GM18511 (cell line): Measurements from ENCODE around the gene POLR2J2.
"Not testable (repeated sequence)": the region's sequence is repeated elsewhere in the genome, so short reads cannot be mapped to it uniquely, and the experiment has no call there.

Source experiments
- ATAC-seq: cut with Tn5 transposase; IDR thresholded peaks from one replicate; pipeline ENCODE4 v1.9.1; 2021; ENCODE audit warnings: mild to moderate bottlenecking, moderate library complexity; ENCODE audit not compliant: unreplicated experiment

The POLR2J2 gene

GRCh38 chr7:102671166-102671955 is at the start of gene POLR2J2:
TSS of gene POLR2J2 (minus strand) at chr7:102671663. CDS start at chr7:102671601, 62 bp downstream.
- ATAC-seq: peak; percentile 81

- not testable (repeated sequence) for ATAC-seq
Measured at GRCh38 chr7:102718491-102718890, 47.0 kb upstream of the POLR2J2 start.

DNA sequence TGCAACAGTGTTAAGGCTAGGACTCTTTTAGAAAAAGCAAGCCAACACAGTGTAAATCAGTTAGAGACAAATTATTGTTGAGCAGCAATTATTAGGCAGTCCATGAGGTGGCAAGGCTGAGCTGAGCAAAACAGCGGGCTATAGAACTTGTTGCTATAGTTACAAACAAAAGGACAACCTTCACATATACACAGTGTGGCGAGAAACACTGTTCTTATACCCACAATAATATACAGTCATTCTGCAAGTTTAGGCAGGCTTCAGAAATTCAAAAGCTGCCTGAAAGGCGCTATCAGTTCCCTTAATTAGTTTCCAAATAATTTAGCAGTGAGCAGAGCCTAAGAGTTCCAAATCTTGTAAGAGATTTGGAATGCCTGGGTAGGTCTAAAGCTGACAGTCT is 44.3 kb upstream of the POLR2J2 start:
- peak; percentile 45 for ATAC-seq

DNA sequence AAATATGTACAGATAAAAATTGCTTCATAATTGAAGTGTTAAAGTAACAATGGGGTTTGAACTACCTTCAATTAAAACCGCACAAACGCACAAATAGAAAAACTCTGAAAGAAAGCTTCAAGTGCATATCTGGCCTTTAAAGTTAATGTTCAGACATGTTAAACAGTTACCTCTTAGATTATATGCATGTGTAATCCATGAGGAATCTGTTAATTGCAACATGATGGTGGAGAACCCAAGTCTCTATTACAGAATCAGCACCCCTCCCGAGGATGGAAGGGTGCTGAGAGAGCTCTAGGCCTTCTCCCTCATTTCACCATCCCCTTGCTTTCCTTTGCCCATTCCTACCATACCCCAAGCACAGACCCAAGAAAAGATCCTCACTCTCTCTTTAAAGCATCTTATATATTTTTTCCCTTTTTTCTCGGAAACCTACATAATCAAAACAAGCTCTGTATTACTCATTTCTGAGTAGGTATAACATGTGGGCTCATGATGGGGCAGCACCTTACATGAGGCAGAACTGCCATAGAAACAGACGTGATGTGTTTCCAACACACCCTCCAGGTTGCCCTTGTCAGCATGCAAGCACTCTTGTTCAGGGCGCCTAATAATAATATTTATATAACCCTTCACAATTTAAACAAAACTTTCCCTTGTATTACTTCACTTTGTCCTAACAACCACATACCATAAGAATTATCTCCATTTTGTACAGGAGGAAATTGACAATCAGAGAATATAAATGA is 43.5 kb upstream of the POLR2J2 start:
- ATAC-seq: not testable (repeated sequence)

DNA sequence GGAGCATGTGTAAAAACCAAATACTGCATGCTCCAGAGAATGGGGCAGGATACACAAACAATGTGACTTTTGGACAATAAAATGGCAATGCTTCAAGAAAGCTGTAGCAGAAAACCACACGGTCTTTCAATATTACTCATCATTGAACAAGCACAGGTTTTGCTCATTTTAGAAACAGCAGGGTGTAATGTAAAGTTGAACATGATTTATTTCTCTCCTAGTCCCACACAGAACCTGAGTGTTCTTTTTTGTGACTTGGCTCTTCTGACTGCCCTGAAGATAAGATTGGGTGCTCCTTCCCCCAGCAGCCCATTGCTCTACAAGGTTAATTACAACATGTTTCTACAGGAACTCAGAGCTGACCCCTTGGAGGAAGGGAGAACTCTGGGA is 42.2 kb upstream of the POLR2J2 start:
- peak; percentile 82 for ATAC-seq

GRCh38 chr7:102713011-102713690 is 41.7 kb upstream of the POLR2J2 start:
- peak; percentile 83 for ATAC-seq

DNA sequence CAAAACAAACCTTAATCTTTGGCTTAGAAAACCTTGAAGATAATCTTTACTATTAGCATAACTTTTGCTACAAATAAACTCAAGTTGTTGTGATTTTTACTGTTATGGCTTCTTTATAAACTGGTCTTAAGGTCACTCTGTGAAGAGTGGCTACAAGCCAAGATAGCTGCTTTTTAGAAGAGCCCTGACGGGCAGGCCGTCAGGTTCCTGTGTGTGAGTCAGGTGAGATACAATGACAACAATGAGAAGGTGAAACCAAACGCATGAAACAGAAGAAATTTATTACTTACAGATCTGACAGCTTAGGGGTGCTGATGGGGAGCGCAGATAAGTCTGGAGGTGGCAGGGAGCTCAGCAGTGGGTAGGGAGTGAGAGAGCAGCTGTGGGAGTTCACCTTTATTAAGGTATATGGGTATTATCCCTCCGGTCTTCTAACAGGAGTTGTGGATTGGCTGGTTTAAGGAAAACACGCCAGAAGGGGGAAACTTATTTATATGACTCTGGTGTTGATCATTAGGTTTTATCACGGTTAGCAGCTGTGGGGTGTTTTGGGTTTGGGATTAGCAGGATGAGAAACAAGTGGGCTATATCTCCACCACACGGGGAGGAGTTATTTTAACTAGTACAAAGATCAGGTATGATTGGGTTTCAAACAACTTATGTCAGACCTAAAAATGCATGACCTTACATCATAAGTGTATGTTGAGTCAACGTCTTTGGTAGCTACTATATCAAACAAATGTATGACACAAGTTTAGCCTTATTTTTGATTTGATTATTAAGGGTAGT is 27.7 kb upstream of the POLR2J2 start:
- ATAC-seq: not testable (repeated sequence)

DNA sequence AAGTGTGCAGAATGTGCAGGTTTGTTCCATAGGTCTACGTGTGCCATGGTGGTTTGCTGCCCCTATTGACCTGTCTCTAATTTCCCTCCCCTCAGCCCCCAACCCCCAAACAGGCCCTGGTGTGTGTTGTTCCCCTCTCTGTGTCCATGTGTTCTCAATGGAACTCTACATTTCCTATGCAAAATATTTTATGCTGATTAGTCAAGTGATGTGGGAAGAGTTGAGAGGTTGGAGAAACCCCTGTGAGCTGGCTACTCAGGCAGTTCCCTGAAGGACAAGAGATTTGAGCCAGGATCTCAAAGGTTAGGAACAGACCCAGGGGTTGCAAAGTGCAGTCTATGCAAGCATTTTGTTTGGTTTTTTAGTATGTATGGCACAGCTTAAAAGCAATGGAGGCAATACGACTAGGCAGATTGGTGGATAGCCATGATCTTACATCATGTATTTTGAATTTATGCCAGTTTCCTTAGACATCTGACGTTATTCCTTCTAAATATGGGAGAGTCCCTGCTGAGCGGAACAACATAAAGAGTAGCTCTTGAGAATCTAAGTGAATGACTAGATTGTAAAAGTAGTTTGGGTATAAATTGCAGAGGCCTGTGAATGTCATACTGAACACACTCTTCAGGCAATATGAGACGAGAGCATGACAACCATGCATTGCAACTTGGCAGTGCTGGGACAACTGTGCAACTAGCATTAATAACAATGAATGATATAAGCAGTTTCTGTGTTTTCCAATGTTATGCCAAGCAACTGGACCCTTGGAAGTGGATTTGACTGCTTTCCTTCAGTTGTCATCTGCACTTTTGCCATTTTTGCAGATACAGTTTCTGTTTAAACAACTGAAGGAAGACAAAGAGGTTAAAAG is 26.4 kb upstream of the POLR2J2 start:
- not testable (repeated sequence) for ATAC-seq

- ATAC-seq: not testable (repeated sequence)
Measured at GRCh38 chr7:102696009-102696408, 24.5 kb upstream of the POLR2J2 start.

DNA sequence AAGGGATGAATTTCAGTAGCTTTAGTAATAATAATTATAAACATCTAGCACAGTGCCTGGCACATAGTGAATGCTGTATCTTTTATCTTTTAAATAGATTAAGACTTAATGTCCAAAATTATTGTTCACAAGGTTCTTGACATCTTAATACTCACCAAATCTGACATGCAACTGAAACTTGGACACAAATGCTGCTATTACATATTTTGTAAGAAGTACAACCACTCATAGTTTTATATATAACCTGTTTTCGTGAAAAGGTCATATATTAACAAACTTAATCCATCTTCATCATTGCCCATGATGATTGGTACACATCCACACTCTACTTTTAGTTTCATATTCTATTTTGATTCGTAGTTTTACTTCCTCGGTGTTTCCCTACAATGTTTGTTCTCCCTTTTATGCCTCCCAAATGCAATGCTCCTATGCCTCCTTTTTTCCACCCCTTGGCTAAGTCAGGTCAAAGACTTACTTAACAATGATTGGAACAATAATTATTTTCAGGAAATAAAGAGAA is 23.6 kb upstream of the POLR2J2 start:
- ATAC-seq: peak; percentile 82

GRCh38 chr7:102694008-102694407 is 22.5 kb upstream of the POLR2J2 start:
- ATAC-seq: not testable (repeated sequence)

- ATAC-seq: not testable (repeated sequence)
Measured at GRCh38 chr7:102690602-102691001, 19.1 kb upstream of the POLR2J2 start.

DNA sequence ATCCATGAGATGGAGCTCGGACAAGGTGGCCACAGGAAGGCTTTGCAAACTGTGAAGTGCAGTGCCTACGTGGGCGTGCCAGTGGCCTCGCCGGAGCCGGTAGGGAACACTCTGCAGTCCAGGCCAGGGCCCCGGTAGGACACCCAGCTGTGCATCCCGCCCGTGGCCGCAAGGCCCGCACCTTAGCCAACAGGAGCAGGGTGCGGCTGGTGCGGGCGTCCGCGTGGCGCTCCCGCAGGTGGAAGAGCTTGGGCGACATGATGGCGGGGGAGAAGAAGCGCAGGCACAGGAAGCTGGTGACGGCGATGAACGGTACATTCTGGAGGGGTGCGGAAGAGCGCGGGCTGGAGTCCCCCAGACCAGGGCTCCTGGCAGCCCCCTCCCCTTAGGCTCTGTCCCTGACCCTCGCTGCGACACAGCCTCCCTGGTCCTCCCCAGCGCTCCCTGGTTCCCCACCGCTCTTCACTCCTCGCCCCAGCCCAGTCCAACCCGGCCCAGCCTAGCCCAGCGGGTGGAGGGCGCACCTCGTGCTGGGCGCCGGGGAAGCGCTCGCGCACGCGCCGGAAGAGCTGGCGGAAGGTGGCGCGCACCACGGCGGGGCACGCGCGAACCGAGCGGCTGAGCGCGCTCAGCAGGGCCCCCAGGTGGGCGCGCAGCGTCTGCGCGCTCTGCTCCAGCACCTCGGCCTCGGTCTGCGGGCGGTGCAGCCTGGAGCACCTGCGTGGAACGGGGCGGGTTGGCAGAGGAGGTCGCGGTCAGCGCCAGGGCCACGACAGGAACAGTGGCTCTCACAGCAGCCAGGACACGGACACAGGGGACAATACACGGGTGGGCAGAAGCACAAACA is 18.2 kb upstream of the POLR2J2 start:
- peak; percentile 75 for ATAC-seq

DNA sequence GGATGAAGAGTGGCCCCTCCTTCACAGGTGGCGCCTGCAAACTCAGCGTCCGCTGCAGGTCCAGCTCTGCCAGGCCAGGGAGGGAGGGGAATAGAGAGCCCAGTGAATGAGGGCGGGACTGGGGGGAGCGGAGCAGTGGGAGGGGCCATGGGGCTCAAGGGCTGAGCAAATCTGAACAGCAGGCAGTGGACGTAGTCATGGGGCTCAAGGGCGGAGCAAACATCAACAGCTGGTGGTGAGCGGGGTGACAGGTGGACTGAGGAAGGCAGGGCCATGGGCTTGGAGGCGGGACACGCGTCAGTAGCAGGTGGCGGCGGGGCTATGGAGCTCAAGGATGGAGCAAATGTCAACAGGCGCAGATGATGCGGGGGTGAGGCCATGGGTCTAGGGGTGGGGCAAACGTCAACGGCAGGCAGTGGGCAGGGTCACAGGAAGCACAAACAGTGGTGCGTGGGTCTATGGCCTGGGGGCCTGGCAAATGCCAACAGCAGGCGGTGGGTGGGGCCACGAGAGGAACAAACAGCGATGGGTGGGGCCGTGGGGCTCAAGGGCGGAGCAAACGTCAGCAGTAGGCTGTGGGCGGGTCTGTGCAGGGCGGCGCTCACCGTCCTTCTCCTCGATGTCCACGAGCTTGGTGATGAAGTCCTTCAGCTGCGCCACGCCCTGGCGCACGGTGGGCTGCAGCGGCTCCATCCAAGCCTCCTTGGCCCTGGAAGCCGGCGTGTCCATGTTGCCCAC is 17.0 kb upstream of the POLR2J2 start:
- peak; percentile 71 for ATAC-seq

DNA sequence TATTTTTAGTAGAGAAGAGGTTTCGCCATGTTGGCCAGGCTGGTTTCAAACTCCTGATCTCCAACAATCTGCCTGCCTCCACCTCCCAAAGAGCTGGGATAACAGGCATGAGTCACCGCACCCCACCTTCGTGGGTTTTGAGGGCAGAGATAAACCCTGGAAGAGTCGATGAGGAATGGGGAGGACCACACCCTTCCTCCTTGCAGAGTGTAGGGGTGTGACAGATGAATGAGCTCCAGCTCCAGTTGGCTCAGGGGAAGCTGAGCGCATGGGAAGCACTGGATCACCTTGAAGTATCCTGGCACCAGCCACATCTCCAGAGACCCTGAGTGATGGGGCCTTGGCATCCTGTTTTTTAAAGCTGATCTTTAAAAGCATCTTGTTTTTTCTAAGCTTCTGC is 11.1 kb upstream of the POLR2J2 start:
- not testable (repeated sequence) for ATAC-seq

- ATAC-seq: not testable (repeated sequence)
Measured at GRCh38 chr7:102680780-102681179, 9.3 kb upstream of the POLR2J2 start.

DNA sequence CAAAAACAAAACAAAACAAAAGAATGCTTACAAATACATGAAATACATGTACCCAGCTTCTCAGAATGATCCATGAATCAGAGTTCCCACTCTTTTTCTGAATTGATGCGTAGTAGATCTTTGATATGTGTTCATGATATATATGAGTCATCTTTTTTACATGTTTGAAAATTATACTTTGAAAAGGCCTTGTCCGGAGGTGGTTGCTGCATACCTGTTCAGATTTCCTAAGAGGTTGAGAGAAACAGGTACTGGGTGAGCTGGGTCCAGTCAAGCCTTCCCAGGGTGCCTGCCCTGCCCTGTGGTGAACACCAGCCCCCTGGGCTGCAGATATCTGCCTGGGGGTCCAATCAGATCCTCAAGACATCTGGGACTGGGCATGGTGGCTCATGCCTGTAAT is 4.1 kb upstream of the POLR2J2 start:
- not testable (repeated sequence) for ATAC-seq
